H1 (cell line): ENCODE data around the gene CRTC3. TPM values are rescaled to one million over a fixed set of nuclear protein-coding genes. Genes with fewer than 3 reads are reported as not detected.

Source experiments
- polyA plus RNA-seq, 7 experiments: library from polyadenylated mRNA; depleted of rRNA in 3 of 7; stranded (reverse) in 5 of 7; unstranded in 2 of 7; fragments of >200 nt in 5 of 7; fragments of 200-250 nt in 2 of 7; gene quantifications; 1 replicate in 5 of 7; 2 replicates in 1 of 7; 4 replicates in 1 of 7; pipeline versions ENCODE4 v1.2.1 to v1.2.3, GENCODE V29; 2011 to 2013; ENCODE audit warnings: missing spikeins in 2 of 7, mixed read lengths in 2 of 7
- total RNA-seq: library from RNA; stranded (reverse); fragmentation: NEBNext Ultra II Directional; extraction: Animal tissue kit (Norgen Biotek cat#: 25700); gene quantifications from 2 replicates; pipeline ENCODE4 v1.2.1, GENCODE V29; 2021
- TF ChIP-seq, protein P1 (sequence below): fragments of 300-600 bp; sonication (generic); IDR thresholded peaks from 2 replicates; pipeline ENCODE4 v1.7.1; 2012; ENCODE audit warnings: low read length, moderate library complexity, mild to moderate bottlenecking, inconsistent platforms; ENCODE audit not compliant: insufficient replicate concordance

CRTC3 gene
- total and polyA plus RNA-seq, 2 of the 8 experiments (the other 6 are each of a cell fraction or from before 2014, with no cell fraction given): 5.0 to 5.3 TPM

DNA sequence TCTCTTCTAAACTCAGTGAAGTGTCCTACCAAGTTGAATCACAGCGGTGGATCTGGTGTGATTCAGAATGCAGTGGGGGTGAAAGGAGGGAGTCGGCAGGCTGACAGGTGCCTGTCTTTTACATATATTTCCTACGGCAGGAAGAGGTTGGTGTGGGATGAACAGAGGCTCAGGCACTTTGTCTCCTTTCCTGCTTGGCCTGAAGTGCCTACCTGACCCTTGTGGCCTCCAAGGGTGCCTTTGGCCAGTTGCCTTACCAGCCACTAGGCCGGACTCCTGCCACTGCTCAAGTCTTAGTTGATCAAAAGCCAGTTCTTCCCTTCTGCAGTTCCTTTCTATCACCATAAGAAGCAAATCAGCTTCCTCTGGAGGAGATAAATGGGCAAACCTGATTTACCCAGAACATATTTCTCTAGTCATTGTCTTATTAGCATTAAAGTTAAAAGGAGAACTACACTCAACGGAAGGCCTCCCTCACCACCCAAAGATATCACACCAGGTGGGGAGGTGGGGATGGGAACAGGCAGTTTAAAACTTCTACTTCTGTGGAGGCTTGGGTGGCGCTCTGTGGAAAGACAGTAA lies 52.1 kb downstream of the CRTC3 start (continued):
- TF ChIP-seq, protein P1, sequence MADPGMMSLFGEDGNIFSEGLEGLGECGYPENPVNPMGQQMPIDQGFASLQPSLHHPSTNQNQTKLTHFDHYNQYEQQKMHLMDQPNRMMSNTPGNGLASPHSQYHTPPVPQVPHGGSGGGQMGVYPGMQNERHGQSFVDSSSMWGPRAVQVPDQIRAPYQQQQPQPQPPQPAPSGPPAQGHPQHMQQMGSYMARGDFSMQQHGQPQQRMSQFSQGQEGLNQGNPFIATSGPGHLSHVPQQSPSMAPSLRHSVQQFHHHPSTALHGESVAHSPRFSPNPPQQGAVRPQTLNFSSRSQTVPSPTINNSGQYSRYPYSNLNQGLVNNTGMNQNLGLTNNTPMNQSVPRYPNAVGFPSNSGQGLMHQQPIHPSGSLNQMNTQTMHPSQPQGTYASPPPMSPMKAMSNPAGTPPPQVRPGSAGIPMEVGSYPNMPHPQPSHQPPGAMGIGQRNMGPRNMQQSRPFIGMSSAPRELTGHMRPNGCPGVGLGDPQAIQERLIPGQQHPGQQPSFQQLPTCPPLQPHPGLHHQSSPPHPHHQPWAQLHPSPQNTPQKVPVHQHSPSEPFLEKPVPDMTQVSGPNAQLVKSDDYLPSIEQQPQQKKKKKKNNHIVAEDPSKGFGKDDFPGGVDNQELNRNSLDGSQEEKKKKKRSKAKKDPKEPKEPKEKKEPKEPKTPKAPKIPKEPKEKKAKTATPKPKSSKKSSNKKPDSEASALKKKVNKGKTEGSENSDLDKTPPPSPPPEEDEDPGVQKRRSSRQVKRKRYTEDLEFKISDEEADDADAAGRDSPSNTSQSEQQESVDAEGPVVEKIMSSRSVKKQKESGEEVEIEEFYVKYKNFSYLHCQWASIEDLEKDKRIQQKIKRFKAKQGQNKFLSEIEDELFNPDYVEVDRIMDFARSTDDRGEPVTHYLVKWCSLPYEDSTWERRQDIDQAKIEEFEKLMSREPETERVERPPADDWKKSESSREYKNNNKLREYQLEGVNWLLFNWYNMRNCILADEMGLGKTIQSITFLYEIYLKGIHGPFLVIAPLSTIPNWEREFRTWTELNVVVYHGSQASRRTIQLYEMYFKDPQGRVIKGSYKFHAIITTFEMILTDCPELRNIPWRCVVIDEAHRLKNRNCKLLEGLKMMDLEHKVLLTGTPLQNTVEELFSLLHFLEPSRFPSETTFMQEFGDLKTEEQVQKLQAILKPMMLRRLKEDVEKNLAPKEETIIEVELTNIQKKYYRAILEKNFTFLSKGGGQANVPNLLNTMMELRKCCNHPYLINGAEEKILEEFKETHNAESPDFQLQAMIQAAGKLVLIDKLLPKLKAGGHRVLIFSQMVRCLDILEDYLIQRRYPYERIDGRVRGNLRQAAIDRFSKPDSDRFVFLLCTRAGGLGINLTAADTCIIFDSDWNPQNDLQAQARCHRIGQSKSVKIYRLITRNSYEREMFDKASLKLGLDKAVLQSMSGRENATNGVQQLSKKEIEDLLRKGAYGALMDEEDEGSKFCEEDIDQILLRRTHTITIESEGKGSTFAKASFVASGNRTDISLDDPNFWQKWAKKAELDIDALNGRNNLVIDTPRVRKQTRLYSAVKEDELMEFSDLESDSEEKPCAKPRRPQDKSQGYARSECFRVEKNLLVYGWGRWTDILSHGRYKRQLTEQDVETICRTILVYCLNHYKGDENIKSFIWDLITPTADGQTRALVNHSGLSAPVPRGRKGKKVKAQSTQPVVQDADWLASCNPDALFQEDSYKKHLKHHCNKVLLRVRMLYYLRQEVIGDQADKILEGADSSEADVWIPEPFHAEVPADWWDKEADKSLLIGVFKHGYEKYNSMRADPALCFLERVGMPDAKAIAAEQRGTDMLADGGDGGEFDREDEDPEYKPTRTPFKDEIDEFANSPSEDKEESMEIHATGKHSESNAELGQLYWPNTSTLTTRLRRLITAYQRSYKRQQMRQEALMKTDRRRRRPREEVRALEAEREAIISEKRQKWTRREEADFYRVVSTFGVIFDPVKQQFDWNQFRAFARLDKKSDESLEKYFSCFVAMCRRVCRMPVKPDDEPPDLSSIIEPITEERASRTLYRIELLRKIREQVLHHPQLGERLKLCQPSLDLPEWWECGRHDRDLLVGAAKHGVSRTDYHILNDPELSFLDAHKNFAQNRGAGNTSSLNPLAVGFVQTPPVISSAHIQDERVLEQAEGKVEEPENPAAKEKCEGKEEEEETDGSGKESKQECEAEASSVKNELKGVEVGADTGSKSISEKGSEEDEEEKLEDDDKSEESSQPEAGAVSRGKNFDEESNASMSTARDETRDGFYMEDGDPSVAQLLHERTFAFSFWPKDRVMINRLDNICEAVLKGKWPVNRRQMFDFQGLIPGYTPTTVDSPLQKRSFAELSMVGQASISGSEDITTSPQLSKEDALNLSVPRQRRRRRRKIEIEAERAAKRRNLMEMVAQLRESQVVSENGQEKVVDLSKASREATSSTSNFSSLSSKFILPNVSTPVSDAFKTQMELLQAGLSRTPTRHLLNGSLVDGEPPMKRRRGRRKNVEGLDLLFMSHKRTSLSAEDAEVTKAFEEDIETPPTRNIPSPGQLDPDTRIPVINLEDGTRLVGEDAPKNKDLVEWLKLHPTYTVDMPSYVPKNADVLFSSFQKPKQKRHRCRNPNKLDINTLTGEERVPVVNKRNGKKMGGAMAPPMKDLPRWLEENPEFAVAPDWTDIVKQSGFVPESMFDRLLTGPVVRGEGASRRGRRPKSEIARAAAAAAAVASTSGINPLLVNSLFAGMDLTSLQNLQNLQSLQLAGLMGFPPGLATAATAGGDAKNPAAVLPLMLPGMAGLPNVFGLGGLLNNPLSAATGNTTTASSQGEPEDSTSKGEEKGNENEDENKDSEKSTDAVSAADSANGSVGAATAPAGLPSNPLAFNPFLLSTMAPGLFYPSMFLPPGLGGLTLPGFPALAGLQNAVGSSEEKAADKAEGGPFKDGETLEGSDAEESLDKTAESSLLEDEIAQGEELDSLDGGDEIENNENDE: no peak
